IMR-90 (cell line): Measurements from ENCODE around the gene CTNNBIP1.

Experiments used
- POLR2A ChIP-seq: IDR thresholded peaks from 2 replicates; pipeline ENCODE4 v1.6.1; 2012; ENCODE audit warnings: mild to moderate bottlenecking, low read depth, low read length
- RAD21 ChIP-seq: IDR thresholded peaks from 2 replicates; pipeline ENCODE4 v1.6.1; 2012; ENCODE audit warnings: low read length, improper control_type of control experiment
- RFX5 ChIP-seq: IDR thresholded peaks from 2 replicates; pipeline ENCODE4 v1.8.0; 2012; ENCODE audit warnings: low read depth, mild to moderate bottlenecking, low read length, moderate library complexity
- SMC3 ChIP-seq: fragments of 150-350 bp; IDR thresholded peaks from 2 replicates; pipeline ENCODE4 v1.6.1; 2016; ENCODE audit warnings: low read depth, mild to moderate bottlenecking, antibody characterized with exemption, low read length, moderate library complexity
- TF ChIP-seq, protein P1 (sequence below): conservative IDR thresholded peaks from 2 replicates; pipeline ENCODE4 v1.5.1; 2012; ENCODE audit warnings: mild to moderate bottlenecking, low read depth, low read length, improper control_type of control experiment
- TF ChIP-seq, protein P2 (sequence below): fragments of 150-350 bp; IDR thresholded peaks from 2 replicates; pipeline ENCODE4 v1.6.1; 2016; ENCODE audit warnings: low read depth, mild to moderate bottlenecking, low read length, moderate library complexity, borderline replicate concordance

DNA sequence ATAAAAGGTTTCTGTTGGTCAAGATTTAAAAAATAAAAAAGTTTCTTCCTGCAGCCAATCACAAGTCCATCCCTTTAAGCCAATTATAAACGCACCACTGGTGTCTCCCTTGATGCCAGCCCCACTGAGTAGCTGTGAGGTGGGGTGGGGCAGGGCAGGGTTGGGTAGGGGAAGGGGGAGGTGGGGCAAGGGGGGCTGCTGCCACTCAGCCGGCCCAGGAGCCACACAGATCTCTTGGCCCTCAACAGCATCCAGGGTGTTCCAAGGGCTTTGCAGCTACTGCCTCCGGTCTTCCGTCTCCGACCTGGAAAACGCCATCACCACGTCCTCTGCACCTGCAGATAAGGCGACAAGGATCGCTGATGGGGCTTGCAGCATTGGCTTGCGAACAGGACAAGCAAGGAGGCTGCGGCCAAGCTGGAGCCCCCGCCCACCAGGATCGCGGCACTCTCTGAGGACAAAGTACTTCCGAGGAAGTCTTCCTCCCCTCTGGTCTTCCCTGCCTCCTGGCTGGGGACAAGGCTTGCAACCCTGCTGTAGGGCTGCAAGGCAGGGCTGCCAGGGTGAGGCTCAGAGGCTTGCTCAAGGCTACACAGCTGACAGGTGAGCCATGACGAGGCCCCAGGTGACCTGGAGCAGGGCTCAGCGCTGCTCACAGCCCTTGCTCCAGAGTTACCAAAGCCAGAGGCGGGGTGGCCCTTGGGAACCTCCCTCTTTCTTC is 59.5 kb downstream of the CTNNBIP1 start:
- TF ChIP-seq, protein P1, sequence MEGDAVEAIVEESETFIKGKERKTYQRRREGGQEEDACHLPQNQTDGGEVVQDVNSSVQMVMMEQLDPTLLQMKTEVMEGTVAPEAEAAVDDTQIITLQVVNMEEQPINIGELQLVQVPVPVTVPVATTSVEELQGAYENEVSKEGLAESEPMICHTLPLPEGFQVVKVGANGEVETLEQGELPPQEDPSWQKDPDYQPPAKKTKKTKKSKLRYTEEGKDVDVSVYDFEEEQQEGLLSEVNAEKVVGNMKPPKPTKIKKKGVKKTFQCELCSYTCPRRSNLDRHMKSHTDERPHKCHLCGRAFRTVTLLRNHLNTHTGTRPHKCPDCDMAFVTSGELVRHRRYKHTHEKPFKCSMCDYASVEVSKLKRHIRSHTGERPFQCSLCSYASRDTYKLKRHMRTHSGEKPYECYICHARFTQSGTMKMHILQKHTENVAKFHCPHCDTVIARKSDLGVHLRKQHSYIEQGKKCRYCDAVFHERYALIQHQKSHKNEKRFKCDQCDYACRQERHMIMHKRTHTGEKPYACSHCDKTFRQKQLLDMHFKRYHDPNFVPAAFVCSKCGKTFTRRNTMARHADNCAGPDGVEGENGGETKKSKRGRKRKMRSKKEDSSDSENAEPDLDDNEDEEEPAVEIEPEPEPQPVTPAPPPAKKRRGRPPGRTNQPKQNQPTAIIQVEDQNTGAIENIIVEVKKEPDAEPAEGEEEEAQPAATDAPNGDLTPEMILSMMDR = no peak
- no peak for TF ChIP-seq RAD21
- TF ChIP-seq, protein P2, sequence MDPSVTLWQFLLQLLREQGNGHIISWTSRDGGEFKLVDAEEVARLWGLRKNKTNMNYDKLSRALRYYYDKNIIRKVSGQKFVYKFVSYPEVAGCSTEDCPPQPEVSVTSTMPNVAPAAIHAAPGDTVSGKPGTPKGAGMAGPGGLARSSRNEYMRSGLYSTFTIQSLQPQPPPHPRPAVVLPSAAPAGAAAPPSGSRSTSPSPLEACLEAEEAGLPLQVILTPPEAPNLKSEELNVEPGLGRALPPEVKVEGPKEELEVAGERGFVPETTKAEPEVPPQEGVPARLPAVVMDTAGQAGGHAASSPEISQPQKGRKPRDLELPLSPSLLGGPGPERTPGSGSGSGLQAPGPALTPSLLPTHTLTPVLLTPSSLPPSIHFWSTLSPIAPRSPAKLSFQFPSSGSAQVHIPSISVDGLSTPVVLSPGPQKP = no peak
- TF ChIP-seq SMC3 = no peak
- TF ChIP-seq POLR2A = no peak
- TF ChIP-seq RFX5 = no peak
